HL-60/S4 treated with phorbol 12-myristate 13-acetate at 8.2 ng/mL for 4 days and 3 days (cell line): ENCODE data around the gene SEC22B.
"Not testable (repeated sequence)": the region's sequence is repeated elsewhere in the genome, so short reads cannot be mapped to it uniquely, and the experiment has no call there.

Source experiments
- in situ Hi-C: fragments of 300-500 bp; cut with MboI; formaldehyde crosslinking; loops from 2 replicates; pipeline ENCODE4 v1.15.0; 2022; ENCODE audit warnings: low sequenced_read_pairs

SEC22B gene

GRCh38 chr1:120117371-120118177 is 58.7 kb downstream of the SEC22B start:
- in situ Hi-C loops = not testable (repeated sequence)

- in situ Hi-C loops = not testable (repeated sequence)
Measured at GRCh38 chr1:120116094-120116493, 60.2 kb downstream of the SEC22B start.

GRCh38 chr1:120113134-120113533 is 63.2 kb downstream of the SEC22B start:
- in situ Hi-C loops = not testable (repeated sequence)

- in situ Hi-C loops = not testable (repeated sequence)
Measured at GRCh38 chr1:120112212-120112611, 64.1 kb downstream of the SEC22B start.

GRCh38 chr1:120111771-120112170 is 64.5 kb downstream of the SEC22B start:
- in situ Hi-C loops = not testable (repeated sequence)

- in situ Hi-C loops = not testable (repeated sequence)
Measured at GRCh38 chr1:120111008-120111407, 65.3 kb downstream of the SEC22B start.

- in situ Hi-C loops = not testable (repeated sequence)
Measured at GRCh38 chr1:120109656-120110055, 66.7 kb downstream of the SEC22B start.

GRCh38 chr1:120109180-120109579 is 67.1 kb downstream of the SEC22B start:
- in situ Hi-C loops = not testable (repeated sequence)

- in situ Hi-C loops = not testable (repeated sequence)
Measured at GRCh38 chr1:120105288-120105687, 71.0 kb downstream of the SEC22B start.

GRCh38 chr1:120103768-120104167 is 72.6 kb downstream of the SEC22B start:
- in situ Hi-C loops = not testable (repeated sequence)

GRCh38 chr1:120101593-120101992 is 74.7 kb downstream of the SEC22B start:
- in situ Hi-C loops = not testable (repeated sequence)
